Measurements from ENCODE around the gene DNAJB4. TPM values are rescaled to one million over a fixed set of nuclear protein-coding genes. Genes with fewer than 3 reads are reported as not detected.
A peak's percentile ranks its signal among the peaks of the same experiment; 100 is the strongest.

The DNAJB4 gene
- total RNA-seq, 1 experiment from 2014 or later = 23.4 TPM

DNA sequence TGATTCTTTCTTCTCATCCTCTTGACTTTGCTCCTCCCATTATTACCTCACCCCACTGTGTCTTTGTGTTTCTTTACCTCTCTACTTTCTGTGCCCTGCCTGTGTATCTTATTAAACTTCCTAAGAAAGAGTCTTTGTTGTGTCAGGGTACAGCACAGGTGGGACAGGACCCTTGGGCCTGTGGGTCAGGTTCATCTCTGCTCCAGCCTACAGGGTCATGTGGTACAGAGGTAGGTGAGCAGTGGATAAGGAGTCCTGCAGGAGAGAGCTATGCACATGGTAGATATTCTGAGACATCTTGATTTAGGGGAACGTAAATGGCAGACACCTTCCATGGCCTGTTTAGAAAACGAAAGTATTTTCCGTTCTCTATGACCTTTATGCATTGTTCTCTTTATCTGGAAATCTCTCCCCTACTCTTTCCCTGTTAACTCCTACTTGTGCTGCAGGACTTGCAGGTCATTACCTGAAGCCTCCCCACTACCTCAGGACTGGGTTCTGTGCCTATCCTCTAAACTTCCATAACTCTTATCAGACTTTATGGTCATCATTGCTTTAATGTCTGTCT is 50.9 kb downstream of the DNAJB4 start (continued):
- TF ChIP-seq CREM (CRISPR knock-in tag; IDR thresholded peaks at IDR 0.05) = no peak

DNA sequence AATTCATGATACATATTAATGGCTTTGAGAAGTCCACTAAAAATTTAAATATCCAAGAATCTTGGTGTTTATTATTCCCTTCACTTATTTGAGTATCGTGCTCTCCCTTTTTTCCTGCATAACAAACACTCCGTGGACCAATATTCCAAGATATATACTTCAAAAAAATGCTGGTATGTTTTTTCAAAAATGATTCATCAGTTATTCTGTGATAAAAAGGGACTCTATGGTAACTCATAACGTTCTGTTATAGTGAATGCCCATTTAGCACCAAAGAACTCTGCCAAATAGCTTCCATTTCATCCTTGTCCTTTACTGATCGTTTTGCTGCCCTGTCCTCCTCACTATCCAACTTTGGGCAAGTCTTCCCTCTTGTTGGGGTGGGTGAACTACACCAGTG is 53.9 kb downstream of the DNAJB4 start:
- Mint-ChIP-seq H3K27ac (no peak overlapping the region), H3K4me3 (no peak overlapping the region), H3K36me3 (no peaks in the 10 kb centered on the region), H3K4me1 (no peaks in the 10 kb centered on the region), H3K9me3 (no peaks in the 10 kb centered on the region), H3K27me3 (ENCODE audit: low read depth) (no peaks in the 10 kb centered on the region)
- TF ChIP-seq ZNF416 (CRISPR knock-in tag; IDR thresholded peaks at IDR 0.05) = no peak
- TF ChIP-seq TCF7 (CRISPR knock-in tag; IDR thresholded peaks at IDR 0.05; ENCODE audit: low read depth) = no peak
- TF ChIP-seq GTF2I (CRISPR knock-in tag; conservative IDR thresholded peaks at IDR 0.05) = no peak
- TF ChIP-seq SMAD3 (CRISPR knock-in tag; IDR thresholded peaks at IDR 0.05; ENCODE audit: borderline replicate concordance) = no peak
- TF ChIP-seq ESRRA (CRISPR knock-in tag; IDR thresholded peaks at IDR 0.05; ENCODE audit: borderline replicate concordance) = no peak
- TF ChIP-seq, protein P1, sequence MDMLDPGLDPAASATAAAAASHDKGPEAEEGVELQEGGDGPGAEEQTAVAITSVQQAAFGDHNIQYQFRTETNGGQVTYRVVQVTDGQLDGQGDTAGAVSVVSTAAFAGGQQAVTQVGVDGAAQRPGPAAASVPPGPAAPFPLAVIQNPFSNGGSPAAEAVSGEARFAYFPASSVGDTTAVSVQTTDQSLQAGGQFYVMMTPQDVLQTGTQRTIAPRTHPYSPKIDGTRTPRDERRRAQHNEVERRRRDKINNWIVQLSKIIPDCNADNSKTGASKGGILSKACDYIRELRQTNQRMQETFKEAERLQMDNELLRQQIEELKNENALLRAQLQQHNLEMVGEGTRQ (CRISPR knock-in tag; IDR thresholded peaks at IDR 0.05) = no peak
- TF ChIP-seq, protein P2, sequence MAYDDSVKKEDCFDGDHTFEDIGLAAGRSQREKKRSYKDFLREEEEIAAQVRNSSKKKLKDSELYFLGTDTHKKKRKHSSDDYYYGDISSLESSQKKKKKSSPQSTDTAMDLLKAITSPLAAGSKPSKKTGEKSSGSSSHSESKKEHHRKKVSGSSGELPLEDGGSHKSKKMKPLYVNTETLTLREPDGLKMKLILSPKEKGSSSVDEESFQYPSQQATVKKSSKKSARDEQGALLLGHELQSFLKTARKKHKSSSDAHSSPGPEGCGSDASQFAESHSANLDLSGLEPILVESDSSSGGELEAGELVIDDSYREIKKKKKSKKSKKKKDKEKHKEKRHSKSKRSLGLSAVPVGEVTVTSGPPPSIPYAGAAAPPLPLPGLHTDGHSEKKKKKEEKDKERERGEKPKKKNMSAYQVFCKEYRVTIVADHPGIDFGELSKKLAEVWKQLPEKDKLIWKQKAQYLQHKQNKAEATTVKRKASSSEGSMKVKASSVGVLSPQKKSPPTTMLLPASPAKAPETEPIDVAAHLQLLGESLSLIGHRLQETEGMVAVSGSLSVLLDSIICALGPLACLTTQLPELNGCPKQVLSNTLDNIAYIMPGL (CRISPR knock-in tag; IDR thresholded peaks at IDR 0.05) = no peak
- no peak for TF ChIP-seq TEAD4 (CRISPR knock-in tag; IDR thresholded peaks at IDR 0.05)
- TF ChIP-seq, protein P3, sequence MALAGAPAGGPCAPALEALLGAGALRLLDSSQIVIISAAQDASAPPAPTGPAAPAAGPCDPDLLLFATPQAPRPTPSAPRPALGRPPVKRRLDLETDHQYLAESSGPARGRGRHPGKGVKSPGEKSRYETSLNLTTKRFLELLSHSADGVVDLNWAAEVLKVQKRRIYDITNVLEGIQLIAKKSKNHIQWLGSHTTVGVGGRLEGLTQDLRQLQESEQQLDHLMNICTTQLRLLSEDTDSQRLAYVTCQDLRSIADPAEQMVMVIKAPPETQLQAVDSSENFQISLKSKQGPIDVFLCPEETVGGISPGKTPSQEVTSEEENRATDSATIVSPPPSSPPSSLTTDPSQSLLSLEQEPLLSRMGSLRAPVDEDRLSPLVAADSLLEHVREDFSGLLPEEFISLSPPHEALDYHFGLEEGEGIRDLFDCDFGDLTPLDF (CRISPR knock-in tag; IDR thresholded peaks at IDR 0.05) = no peak
- ATAC-seq (no peak), DNase-seq (ENCODE audit: low spot score) (no peak)
- ChIA-PET POLR2A (no interaction called here), CTCF (no interaction called here)

DNA sequence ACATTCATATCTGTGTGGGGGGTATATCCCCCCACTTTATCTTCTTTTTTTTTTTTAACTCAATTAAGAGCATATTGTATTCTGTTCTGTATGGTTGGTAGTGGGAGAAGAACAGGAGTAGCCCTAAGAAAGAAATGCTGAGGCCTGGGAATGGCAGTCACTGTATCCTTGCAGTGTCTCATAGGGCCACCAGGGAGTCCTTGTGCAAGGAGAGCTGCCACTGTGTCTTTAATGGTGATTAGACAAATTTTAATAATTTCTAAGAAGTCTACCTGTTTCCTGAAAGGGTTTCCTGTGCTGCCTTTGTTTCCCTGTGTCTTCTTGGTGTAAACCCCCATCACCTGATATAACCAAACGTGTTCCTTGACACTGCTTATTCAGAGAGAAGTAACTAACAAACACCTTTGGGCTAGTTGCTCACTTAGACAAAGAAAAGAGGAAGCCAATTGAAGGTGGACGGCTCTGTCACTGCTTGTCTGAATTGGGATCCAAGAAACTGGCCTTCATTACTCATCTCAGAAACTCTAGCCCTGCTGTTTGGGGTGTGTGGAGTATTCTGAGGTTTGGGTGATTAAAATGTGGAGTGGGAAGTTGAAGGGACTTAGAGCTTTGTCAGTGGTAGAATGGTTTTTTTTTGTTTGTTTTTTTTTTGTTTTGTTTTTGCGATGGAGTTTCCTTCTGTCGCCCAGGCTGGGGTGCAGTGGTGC is 56.3 kb downstream of the DNAJB4 start:
- CTCF ChIA-PET = interaction anchor here (0.6 to 1.6 kb wide), 4 partner anchors 11 to 62 kb away, joined by 3 to 5 read pairs (median 3); no protein-coding TSS in a partner anchor
- DNase-seq (ENCODE audit: low spot score) (no peak), ATAC-seq (peak; percentile 75)
- TF ChIP-seq MXD4 (CRISPR knock-in tag; IDR thresholded peaks at IDR 0.05; ENCODE audit: borderline replicate concordance) (no peak), ZNF317 (CRISPR knock-in tag; IDR thresholded peaks at IDR 0.05; ENCODE audit: borderline replicate concordance, low read depth) (no peak), TEAD1 (CRISPR knock-in tag; IDR thresholded peaks at IDR 0.05) (no peak), GRHL2 (CRISPR knock-in tag; IDR thresholded peaks at IDR 0.05; ENCODE audit: insufficient replicate concordance, severe bottlenecking) (no peak), ZNF232 (CRISPR knock-in tag; IDR thresholded peaks at IDR 0.05) (no peak)
- TF ChIP-seq, protein P4, sequence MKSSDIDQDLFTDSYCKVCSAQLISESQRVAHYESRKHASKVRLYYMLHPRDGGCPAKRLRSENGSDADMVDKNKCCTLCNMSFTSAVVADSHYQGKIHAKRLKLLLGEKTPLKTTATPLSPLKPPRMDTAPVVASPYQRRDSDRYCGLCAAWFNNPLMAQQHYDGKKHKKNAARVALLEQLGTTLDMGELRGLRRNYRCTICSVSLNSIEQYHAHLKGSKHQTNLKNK (CRISPR knock-in tag; IDR thresholded peaks at IDR 0.05) = no peak
- TF ChIP-seq, protein P5, sequence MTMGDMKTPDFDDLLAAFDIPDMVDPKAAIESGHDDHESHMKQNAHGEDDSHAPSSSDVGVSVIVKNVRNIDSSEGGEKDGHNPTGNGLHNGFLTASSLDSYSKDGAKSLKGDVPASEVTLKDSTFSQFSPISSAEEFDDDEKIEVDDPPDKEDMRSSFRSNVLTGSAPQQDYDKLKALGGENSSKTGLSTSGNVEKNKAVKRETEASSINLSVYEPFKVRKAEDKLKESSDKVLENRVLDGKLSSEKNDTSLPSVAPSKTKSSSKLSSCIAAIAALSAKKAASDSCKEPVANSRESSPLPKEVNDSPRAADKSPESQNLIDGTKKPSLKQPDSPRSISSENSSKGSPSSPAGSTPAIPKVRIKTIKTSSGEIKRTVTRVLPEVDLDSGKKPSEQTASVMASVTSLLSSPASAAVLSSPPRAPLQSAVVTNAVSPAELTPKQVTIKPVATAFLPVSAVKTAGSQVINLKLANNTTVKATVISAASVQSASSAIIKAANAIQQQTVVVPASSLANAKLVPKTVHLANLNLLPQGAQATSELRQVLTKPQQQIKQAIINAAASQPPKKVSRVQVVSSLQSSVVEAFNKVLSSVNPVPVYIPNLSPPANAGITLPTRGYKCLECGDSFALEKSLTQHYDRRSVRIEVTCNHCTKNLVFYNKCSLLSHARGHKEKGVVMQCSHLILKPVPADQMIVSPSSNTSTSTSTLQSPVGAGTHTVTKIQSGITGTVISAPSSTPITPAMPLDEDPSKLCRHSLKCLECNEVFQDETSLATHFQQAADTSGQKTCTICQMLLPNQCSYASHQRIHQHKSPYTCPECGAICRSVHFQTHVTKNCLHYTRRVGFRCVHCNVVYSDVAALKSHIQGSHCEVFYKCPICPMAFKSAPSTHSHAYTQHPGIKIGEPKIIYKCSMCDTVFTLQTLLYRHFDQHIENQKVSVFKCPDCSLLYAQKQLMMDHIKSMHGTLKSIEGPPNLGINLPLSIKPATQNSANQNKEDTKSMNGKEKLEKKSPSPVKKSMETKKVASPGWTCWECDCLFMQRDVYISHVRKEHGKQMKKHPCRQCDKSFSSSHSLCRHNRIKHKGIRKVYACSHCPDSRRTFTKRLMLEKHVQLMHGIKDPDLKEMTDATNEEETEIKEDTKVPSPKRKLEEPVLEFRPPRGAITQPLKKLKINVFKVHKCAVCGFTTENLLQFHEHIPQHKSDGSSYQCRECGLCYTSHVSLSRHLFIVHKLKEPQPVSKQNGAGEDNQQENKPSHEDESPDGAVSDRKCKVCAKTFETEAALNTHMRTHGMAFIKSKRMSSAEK (CRISPR knock-in tag; IDR thresholded peaks at IDR 0.05; ENCODE audit: borderline replicate concordance) = no peak
- TF ChIP-seq, protein P6, sequence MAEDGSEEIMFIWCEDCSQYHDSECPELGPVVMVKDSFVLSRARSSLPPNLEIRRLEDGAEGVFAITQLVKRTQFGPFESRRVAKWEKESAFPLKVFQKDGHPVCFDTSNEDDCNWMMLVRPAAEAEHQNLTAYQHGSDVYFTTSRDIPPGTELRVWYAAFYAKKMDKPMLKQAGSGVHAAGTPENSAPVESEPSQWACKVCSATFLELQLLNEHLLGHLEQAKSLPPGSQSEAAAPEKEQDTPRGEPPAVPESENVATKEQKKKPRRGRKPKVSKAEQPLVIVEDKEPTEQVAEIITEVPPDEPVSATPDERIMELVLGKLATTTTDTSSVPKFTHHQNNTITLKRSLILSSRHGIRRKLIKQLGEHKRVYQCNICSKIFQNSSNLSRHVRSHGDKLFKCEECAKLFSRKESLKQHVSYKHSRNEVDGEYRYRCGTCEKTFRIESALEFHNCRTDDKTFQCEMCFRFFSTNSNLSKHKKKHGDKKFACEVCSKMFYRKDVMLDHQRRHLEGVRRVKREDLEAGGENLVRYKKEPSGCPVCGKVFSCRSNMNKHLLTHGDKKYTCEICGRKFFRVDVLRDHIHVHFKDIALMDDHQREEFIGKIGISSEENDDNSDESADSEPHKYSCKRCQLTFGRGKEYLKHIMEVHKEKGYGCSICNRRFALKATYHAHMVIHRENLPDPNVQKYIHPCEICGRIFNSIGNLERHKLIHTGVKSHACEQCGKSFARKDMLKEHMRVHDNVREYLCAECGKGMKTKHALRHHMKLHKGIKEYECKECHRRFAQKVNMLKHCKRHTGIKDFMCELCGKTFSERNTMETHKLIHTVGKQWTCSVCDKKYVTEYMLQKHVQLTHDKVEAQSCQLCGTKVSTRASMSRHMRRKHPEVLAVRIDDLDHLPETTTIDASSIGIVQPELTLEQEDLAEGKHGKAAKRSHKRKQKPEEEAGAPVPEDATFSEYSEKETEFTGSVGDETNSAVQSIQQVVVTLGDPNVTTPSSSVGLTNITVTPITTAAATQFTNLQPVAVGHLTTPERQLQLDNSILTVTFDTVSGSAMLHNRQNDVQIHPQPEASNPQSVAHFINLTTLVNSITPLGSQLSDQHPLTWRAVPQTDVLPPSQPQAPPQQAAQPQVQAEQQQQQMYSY (CRISPR knock-in tag; IDR thresholded peaks at IDR 0.05) = no peak
- Mint-ChIP-seq H3K27me3 (ENCODE audit: low read depth) (no peaks in the 10 kb centered on the region), H3K9me3 (no peaks in the 10 kb centered on the region), H3K4me1 (no peaks in the 10 kb centered on the region), H3K36me3 (no peaks in the 10 kb centered on the region), H3K27ac (no peak overlapping the region; the same call in 1 of the 2 replicates), H3K4me3 (no peak overlapping the region)
- POLR2A ChIA-PET = no interaction called here
